Measurements from ENCODE around the gene PPP2R5D.

DNA sequence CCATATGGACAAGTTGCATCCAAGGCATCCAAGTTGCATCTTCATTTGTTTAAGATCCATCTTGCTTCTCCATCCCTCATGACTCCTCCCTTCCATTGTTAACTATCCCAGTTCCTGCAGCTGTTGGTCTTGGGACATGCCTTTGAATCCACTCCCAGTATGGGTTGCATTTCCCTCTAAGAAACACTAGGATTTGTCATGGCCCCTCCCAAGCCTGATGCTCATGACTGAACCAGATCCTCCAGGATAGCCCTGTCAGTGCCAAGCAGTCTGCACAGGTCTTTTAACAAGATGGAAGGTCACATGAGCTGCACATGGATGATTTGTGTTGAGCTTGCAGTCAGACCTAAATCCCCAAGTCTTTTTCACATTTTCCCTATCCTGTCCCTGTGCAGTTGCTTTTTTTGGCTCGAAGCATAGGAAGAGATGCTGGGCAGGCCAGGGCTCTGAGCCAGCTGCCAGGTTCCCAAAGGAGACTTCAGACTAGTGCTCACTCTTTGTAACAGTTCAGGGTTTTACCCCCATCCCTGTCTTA lies 4.2 kb downstream of the PPP2R5D start:
- TF ChIP-seq, protein P1, sequence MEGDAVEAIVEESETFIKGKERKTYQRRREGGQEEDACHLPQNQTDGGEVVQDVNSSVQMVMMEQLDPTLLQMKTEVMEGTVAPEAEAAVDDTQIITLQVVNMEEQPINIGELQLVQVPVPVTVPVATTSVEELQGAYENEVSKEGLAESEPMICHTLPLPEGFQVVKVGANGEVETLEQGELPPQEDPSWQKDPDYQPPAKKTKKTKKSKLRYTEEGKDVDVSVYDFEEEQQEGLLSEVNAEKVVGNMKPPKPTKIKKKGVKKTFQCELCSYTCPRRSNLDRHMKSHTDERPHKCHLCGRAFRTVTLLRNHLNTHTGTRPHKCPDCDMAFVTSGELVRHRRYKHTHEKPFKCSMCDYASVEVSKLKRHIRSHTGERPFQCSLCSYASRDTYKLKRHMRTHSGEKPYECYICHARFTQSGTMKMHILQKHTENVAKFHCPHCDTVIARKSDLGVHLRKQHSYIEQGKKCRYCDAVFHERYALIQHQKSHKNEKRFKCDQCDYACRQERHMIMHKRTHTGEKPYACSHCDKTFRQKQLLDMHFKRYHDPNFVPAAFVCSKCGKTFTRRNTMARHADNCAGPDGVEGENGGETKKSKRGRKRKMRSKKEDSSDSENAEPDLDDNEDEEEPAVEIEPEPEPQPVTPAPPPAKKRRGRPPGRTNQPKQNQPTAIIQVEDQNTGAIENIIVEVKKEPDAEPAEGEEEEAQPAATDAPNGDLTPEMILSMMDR (IDR thresholded peaks at IDR 0.05; ENCODE audit: low read depth, low read length, missing input control): no peak
- TF ChIP-seq RAD21 (IDR thresholded peaks at IDR 0.05): no peak
- TF ChIP-seq NR2F2 (IDR thresholded peaks at IDR 0.05): no peak
- no peak for TF ChIP-seq RXRA (IDR thresholded peaks at IDR 0.05)
